Loucy (cell line): Measurements from ENCODE around the gene MCAT.

Experiments
- H2AFZ ChIP-seq: fragments of 200-600 bp; sonication (generic); 2 replicates; pipeline ENCODE4 v1.6.0; 2016; ENCODE audit warnings: antibody characterized with exemption, mild to moderate bottlenecking, low read length, moderate library complexity
- H3F3A ChIP-seq: fragments of 200-600 bp; 2 replicates; pipeline ENCODE4 v1.6.0; 2016; ENCODE audit warnings: antibody characterized with exemption, low read depth, mild to moderate bottlenecking
- H3K27me3 ChIP-seq: fragments of 200-600 bp; sonication (generic); 2 replicates; pipeline ENCODE4 v1.6.1; 2014; ENCODE audit warnings: low read length, mild to moderate bottlenecking; ENCODE audit not compliant: insufficient read depth, poor library complexity, severe bottlenecking
- H3K36me3 ChIP-seq: fragments of 200-600 bp; sonication (generic); 2 replicates; pipeline ENCODE4 v1.6.1; 2016; ENCODE audit warnings: low read length; ENCODE audit not compliant: insufficient read depth
- H3K4me1 ChIP-seq: fragments of 200-600 bp; sonication (generic); 2 replicates; pipeline ENCODE4 v1.5.1; 2014; ENCODE audit warnings: low read length, mild to moderate bottlenecking; ENCODE audit not compliant: insufficient read depth, poor library complexity, severe bottlenecking
- H3K4me2 ChIP-seq: fragments of 200-600 bp; sonication (generic); 2 replicates; pipeline ENCODE4 v1.6.0; 2014; ENCODE audit warnings: antibody characterized with exemption, low read length, low read depth, mild to moderate bottlenecking; ENCODE audit not compliant: poor library complexity, severe bottlenecking
- H3K4me3 ChIP-seq: fragments of 200-600 bp; sonication (generic); 2 replicates; pipeline ENCODE4 v1.5.1; 2014; ENCODE audit warnings: low read length, mild to moderate bottlenecking, mixed read lengths; ENCODE audit not compliant: poor library complexity, severe bottlenecking
- H3K79me2 ChIP-seq: fragments of 200-600 bp; sonication (generic); 2 replicates; pipeline ENCODE4 v1.6.1; 2014; ENCODE audit warnings: low read length; ENCODE audit not compliant: insufficient read depth
- H3K9ac ChIP-seq: fragments of 200-600 bp; sonication (generic); 2 replicates; pipeline ENCODE4 v1.6.0; 2014; ENCODE audit warnings: mild to moderate bottlenecking, low read depth, low read length, moderate library complexity; ENCODE audit not compliant: poor library complexity, severe bottlenecking
- H3K9me2 ChIP-seq: fragments of 200-600 bp; sonication (generic); replicated peaks from 2 replicates; pipeline ENCODE4 v1.6.1; 2016; ENCODE audit warnings: low read depth, low read length, mixed read lengths
- H3K9me3 ChIP-seq: fragments of 200-600 bp; sonication (generic); 2 replicates; pipeline ENCODE4 v1.6.1; 2014; ENCODE audit warnings: mild to moderate bottlenecking, antibody characterized with exemption, low read length, low read depth; ENCODE audit not compliant: insufficient read depth
- H4K20me1 ChIP-seq: fragments of 200-600 bp; sonication (generic); 2 replicates; pipeline ENCODE4 v1.6.0; 2014; ENCODE audit warnings: antibody characterized with exemption, low read length, mild to moderate bottlenecking; ENCODE audit not compliant: insufficient read depth, poor library complexity, severe bottlenecking
- EZH2phosphoT487 ChIP-seq: fragments of 200-600 bp; IDR thresholded peaks from 2 replicates; pipeline ENCODE4 v1.6.1; 2018; ENCODE audit warnings: antibody characterized with exemption, mild to moderate bottlenecking, moderate library complexity, borderline replicate concordance
- TF ChIP-seq, protein P1 (sequence below): fragments of 200-600 bp; sonication (generic); conservative IDR thresholded peaks from 2 replicates; pipeline ENCODE4 v1.5.1; 2014; ENCODE audit warnings: mild to moderate bottlenecking, antibody characterized with exemption, low read length

Gene MCAT

DNA sequence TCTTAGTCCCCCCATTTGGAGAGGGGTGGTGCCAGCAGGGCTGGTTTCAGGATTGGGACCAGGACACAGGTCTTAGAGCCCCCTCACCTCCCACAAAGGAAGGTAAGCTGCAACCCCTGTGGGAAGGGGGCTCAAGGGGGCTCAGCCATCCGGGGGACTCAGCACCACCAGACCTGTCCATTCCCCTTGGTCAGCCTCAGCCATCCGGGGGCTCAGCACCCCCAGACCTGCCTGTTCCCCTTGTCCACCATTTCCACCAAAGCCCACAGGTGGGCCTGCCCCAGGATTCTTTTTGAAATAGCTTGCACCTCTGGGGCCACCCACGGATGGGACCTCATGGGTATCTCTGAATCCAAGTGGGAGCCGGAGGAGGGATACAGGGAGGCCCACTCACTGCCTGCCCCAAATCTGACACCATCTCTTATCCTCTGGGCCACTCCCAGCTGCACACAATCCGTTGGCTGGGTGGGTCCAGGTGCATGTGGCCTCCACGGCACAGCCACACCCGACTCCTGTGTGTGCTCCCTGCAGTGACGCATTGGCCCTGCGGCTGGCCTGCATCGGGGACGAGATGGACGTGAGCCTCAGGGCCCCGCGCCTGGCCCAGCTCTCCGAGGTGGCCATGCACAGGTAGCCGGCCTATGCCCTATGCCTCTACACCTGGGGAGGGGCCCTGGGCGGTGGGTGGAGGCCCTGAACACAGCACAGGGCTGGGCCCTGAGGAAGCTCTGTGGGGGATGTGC, 15.9 kb downstream of the MCAT start:
- H3F3A ChIP-seq = no peaks in the 10 kb centered on the region
- peaks cover 17% of the 10 kb centered on the region for H3K4me1 ChIP-seq
- no peaks in the 10 kb centered on the region for H3K9me2 ChIP-seq
- H3K79me2 ChIP-seq = no peaks in the 10 kb centered on the region
- H3K36me3 ChIP-seq = peaks cover 5% of the 10 kb centered on the region; the same call in 1 of the 2 replicates
- TF ChIP-seq EZH2phosphoT487 = no peak
- TF ChIP-seq, protein P1, sequence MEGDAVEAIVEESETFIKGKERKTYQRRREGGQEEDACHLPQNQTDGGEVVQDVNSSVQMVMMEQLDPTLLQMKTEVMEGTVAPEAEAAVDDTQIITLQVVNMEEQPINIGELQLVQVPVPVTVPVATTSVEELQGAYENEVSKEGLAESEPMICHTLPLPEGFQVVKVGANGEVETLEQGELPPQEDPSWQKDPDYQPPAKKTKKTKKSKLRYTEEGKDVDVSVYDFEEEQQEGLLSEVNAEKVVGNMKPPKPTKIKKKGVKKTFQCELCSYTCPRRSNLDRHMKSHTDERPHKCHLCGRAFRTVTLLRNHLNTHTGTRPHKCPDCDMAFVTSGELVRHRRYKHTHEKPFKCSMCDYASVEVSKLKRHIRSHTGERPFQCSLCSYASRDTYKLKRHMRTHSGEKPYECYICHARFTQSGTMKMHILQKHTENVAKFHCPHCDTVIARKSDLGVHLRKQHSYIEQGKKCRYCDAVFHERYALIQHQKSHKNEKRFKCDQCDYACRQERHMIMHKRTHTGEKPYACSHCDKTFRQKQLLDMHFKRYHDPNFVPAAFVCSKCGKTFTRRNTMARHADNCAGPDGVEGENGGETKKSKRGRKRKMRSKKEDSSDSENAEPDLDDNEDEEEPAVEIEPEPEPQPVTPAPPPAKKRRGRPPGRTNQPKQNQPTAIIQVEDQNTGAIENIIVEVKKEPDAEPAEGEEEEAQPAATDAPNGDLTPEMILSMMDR = no peak
- H2AFZ ChIP-seq = no peak overlapping the region
- no peak overlapping the region for H3K4me3 ChIP-seq
- H3K9ac ChIP-seq = no peak overlapping the region
- no peak overlapping the region for H3K4me2 ChIP-seq
- H3K27me3 ChIP-seq = no peaks in the 10 kb centered on the region
- no peaks in the 10 kb centered on the region for H4K20me1 ChIP-seq
- H3K9me3 ChIP-seq = no peaks in the 10 kb centered on the region

- Histone ChIP-seq H2AFZ (no peak overlapping the region), H3K79me2 (no peaks in the 10 kb centered on the region), H3K4me2 (no peak overlapping the region), H3K36me3 (peaks cover 3% of the 10 kb centered on the region; the same call in 1 of the 2 replicates), H3K9me3 (no peaks in the 10 kb centered on the region), H3K27me3 (no peaks in the 10 kb centered on the region), H3K4me1 (peaks cover 17% of the 10 kb centered on the region), H4K20me1 (no peaks in the 10 kb centered on the region), H3F3A (no peaks in the 10 kb centered on the region), H3K9ac (no peak overlapping the region), H3K9me2 (no peaks in the 10 kb centered on the region), H3K4me3 (no peak overlapping the region)
- no peak for TF ChIP-seq EZH2phosphoT487
- TF ChIP-seq, protein P1 = no peak
These were observed 16.6 kb downstream of the MCAT start for GRCh38 chr22:43126501-43127165.

DNA sequence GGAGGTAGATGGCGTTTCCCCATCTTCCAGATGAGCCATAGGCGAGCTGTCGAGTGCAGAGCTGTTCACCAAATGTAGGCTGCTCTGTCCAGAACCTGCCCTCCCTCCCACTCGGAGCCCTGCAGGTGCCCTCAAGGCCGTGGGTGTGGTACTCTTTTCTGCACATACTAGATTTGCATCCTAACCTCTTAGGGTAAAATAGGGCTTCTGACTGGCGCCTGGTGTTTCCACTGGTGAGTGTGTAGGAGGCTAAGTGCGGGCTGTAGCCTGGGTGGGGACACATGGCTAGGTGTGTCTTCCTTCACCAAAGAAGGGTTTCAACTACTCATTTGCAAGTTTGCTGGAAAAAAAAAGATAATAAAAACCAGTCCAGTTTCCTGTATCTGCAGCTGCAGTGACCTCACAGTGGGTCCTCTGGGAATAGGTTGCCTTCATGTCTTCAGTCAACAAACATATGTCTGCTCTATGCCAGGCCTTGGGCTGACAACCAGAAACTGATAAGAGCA, 24.2 kb downstream of the MCAT start:
- Histone ChIP-seq H2AFZ (no peak overlapping the region; the same call in 1 of the 2 replicates), H3K36me3 (no peaks in the 10 kb centered on the region), H3K4me1 (peaks cover 17% of the 10 kb centered on the region)

More for the DNA sequence above, 24.2 kb downstream of the MCAT start:
- H3K9me2 ChIP-seq = no peaks in the 10 kb centered on the region
- H3K27me3 ChIP-seq = no peaks in the 10 kb centered on the region
- no peak for TF ChIP-seq EZH2phosphoT487
- TF ChIP-seq, protein P1 = no peak
- H3K79me2 ChIP-seq = no peaks in the 10 kb centered on the region
- H3K9me3 ChIP-seq = no peaks in the 10 kb centered on the region
- H3F3A ChIP-seq = no peaks in the 10 kb centered on the region
- no peaks in the 10 kb centered on the region for H4K20me1 ChIP-seq
- H3K9ac ChIP-seq = no peak overlapping the region
- no peak overlapping the region for H3K4me3 ChIP-seq
- H3K4me2 ChIP-seq = peak overlapping the region; percentile 26
